Esophagus muscularis mucosa (tissue), 4 donors: ENCODE results near the gene LMNTD1.

ENCODE experiments used
- EP300 ChIP-seq: sonication (generic); formaldehyde crosslinking; IDR thresholded peaks from one replicate; pipeline ENCODE4 v1.6.1; 2017; ENCODE audit warnings: antibody characterized with exemption
- POLR2A ChIP-seq: fragments of 450-650 bp; IDR thresholded peaks from one replicate; pipeline ENCODE4 v1.6.1; 2017; ENCODE audit warnings: antibody characterized with exemption, moderate library complexity, mild to moderate bottlenecking, low read depth
- POLR2AphosphoS5 ChIP-seq, 2 donors: sonication (generic); formaldehyde crosslinking; IDR thresholded peaks; one replicate each; pipeline ENCODE4 v1.6.1; 2017; ENCODE audit warnings: antibody characterized with exemption in 2 of 2
- TF ChIP-seq, protein P1 (sequence below), 3 experiments: fragments of 200-600 bp in 2 of 3; fragments of 450-650 bp in 1 of 3; sonication (generic) in 2 of 3; IDR thresholded peaks; one replicate each; pipeline ENCODE4 v1.5.1; 2017 to 2019; ENCODE audit warnings: antibody characterized with exemption in 3 of 3, mild to moderate bottlenecking in 2 of 3, moderate library complexity in 1 of 3

DNA sequence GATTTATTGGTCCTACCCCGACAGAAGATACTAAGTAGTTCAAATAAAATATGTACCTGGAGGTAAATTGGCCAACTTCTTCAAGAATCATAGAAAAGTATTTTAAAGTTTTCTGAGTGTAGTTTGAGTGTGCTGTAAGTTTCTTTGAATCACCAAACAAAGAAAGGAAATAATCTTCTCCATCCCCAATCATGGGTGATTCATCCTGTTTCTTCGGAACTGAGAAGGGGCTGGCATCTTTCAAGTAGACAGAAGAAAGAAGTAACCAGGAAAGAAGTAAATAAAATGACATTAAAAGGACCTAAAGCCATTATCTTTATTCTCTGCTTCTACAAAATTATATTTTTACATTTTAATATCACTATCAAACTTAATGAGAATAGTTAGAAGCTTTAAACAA, 6.8 kb downstream of the LMNTD1 start:
- TF ChIP-seq, protein P1, sequence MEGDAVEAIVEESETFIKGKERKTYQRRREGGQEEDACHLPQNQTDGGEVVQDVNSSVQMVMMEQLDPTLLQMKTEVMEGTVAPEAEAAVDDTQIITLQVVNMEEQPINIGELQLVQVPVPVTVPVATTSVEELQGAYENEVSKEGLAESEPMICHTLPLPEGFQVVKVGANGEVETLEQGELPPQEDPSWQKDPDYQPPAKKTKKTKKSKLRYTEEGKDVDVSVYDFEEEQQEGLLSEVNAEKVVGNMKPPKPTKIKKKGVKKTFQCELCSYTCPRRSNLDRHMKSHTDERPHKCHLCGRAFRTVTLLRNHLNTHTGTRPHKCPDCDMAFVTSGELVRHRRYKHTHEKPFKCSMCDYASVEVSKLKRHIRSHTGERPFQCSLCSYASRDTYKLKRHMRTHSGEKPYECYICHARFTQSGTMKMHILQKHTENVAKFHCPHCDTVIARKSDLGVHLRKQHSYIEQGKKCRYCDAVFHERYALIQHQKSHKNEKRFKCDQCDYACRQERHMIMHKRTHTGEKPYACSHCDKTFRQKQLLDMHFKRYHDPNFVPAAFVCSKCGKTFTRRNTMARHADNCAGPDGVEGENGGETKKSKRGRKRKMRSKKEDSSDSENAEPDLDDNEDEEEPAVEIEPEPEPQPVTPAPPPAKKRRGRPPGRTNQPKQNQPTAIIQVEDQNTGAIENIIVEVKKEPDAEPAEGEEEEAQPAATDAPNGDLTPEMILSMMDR (IDR thresholded peaks at IDR 0.05) = no peak
- TF ChIP-seq POLR2AphosphoS5 (IDR thresholded peaks at IDR 0.05) (no peak), POLR2A (no peak), EP300 (no peak)
